Mucosa of rectum (tissue), 2 donors: Measurements from ENCODE around the gene MVB12B.

ENCODE experiments used
- H3K27ac ChIP-seq, 2 donors: one replicate each; pipeline ENCODE4 v1.7.0; 2013; ENCODE audit warnings: inconsistent platforms in 2 of 2, low read depth in 2 of 2, low read length in 2 of 2
- H3K27me3 ChIP-seq, 2 donors: one replicate each; pipeline ENCODE4 v1.7.0; 2013; ENCODE audit warnings: low read length in 2 of 2; ENCODE audit not compliant: control insufficient read depth in 2 of 2, insufficient read depth in 2 of 2
- H3K36me3 ChIP-seq, 2 donors: one replicate each; pipeline ENCODE4 v1.7.0; 2013; ENCODE audit warnings: low read length in 2 of 2; ENCODE audit not compliant: control insufficient read depth in 2 of 2, insufficient read depth in 2 of 2
- H3K4me1 ChIP-seq, 2 donors: one replicate each; pipeline ENCODE4 v1.7.0; 2013; ENCODE audit warnings: low read length in 2 of 2, mild to moderate bottlenecking in 1 of 2; ENCODE audit not compliant: control insufficient read depth in 2 of 2, insufficient read depth in 2 of 2
- H3K4me3 ChIP-seq, 2 donors: one replicate each; pipeline ENCODE4 v1.7.0; 2013; ENCODE audit warnings: low read length in 2 of 2
- H3K9ac ChIP-seq, 2 donors: one replicate each; pipeline ENCODE4 v1.7.0; 2013; ENCODE audit warnings: low read length in 2 of 2, low read depth in 1 of 2, mild to moderate bottlenecking in 1 of 2
- H3K9me3 ChIP-seq, 2 donors: one replicate each; pipeline ENCODE4 v1.7.0; 2013; ENCODE audit warnings: low read length in 2 of 2; ENCODE audit not compliant: control insufficient read depth in 2 of 2
- donor health status: healthy.
- donor health status: Normal muscosa, but diverticular disease.

The MVB12B gene

DNA sequence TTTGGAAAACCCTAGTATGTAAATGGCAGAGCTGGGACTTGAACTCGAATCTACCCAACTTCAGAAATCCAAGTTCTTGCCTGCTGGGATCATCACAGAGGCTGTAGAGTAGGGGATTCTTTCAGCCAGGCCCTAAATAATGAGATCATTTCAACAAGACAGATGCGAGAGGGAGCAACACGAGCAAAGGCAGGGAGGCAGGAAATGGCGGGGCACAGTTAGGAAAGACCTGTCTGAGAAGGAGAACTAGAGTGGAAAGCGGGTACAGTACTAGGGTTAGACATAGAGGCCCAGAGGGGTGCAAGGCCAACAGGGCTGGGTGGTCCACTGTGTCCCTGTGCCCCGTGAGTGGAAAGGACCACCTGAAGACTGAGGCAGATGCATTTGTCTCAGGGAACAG, 46.1 kb downstream of the MVB12B start:
- Histone ChIP-seq H3K9ac (no peak overlapping the region), H3K36me3 (peaks cover 0 to 5% of the 10 kb centered on the region in 2 donors), H3K27me3 (no peaks in the 10 kb centered on the region), H3K27ac (no peak overlapping the region), H3K4me3 (no peak overlapping the region), H3K9me3 (no peaks in the 10 kb centered on the region), H3K4me1 (peaks cover 25 to 31% of the 10 kb centered on the region in 2 donors)

DNA sequence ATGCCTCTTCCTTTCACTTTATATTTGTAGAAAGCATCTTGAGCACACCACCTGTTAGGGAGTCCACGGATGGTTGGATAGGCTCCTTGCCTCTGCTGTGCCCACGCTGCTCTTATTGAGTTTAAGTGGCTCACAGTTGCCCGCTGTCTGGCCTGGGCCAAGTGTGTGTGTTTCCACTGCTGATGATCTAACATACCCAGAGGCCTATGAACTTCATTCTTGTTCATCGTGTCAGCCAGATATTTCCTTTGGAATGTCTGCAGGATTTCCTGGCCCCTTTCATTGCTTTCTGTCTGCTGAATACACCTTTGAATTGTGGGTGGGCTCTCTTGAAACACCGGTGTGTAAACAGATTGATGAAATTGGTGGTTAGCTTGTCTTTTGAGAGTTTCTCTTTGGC, 46.6 kb downstream of the MVB12B start:
- Histone ChIP-seq H3K4me1 (peaks cover 21 to 25% of the 10 kb centered on the region in 2 donors), H3K9ac (no peak overlapping the region), H3K27me3 (no peaks in the 10 kb centered on the region), H3K9me3 (no peaks in the 10 kb centered on the region), H3K4me3 (no peak overlapping the region), H3K36me3 (peaks cover 0 to 5% of the 10 kb centered on the region in 2 donors), H3K27ac (no peak overlapping the region)

DNA sequence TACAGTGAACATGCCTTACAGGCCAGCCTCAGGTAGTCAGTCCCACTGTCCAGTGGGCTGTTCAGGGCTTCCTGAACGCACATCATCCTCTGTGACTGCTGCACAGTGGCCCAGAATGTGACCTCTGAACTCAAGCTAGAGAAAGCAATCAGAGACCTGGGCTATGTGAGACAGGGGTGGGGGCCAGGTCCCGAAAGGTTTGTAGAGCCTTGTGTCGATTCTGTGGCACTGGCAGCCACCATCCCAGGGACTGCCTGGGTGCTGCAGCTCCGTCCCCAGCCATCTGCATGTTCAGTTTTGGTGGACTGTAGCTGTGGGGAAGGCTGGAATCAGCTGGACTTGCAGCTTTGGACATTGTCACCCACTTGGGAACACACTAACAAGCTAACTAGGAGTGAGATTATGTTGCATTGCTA, 47.7 kb downstream of the MVB12B start:
- Histone ChIP-seq H3K9ac (no peak overlapping the region), H3K9me3 (no peaks in the 10 kb centered on the region)

DNA sequence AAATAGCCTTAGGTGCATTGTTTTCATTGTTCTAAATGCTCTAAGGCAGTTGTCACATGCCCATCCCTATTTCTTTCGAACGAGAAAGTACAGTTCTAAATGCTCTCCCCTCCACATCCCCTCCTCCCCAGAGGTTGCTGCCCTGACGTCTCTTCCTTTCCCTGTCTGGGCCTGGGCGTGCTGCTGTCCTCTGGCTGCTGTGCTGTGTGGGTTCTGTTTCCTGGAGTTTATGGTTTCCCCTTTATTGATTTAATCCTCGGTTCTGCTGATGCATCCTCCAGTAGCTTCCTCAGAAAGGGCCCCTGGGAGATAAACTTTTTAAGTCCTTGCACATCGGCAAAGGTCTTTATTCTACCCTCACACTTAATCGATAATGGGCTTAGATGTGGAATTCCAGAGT, 48.8 kb downstream of the MVB12B start:
- H3K36me3 ChIP-seq = peaks cover 0 to 5% of the 10 kb centered on the region in 2 donors
- no peak overlapping the region for H3K4me3 ChIP-seq
- H3K27ac ChIP-seq = peak overlapping the region in 1 of 2 donors; percentile 6
- H3K9ac ChIP-seq = no peak overlapping the region
- peaks cover 20 to 24% of the 10 kb centered on the region in 2 donors for H3K4me1 ChIP-seq
- H3K27me3 ChIP-seq = no peaks in the 10 kb centered on the region
- no peaks in the 10 kb centered on the region for H3K9me3 ChIP-seq

More for the DNA sequence above, 47.7 kb downstream of the MVB12B start:
- H3K27ac ChIP-seq = peak overlapping the region in 1 of 2 donors; percentile 16
- no peak overlapping the region for H3K4me3 ChIP-seq
- no peaks in the 10 kb centered on the region for H3K27me3 ChIP-seq
- peaks cover 20 to 24% of the 10 kb centered on the region in 2 donors for H3K4me1 ChIP-seq
- H3K36me3 ChIP-seq = peaks cover 0 to 5% of the 10 kb centered on the region in 2 donors

GRCh38 chr9:126376311-126377175, 49.9 kb downstream of the MVB12B start:
- no peaks in the 10 kb centered on the region for H3K27me3 ChIP-seq
- peak overlapping the region; percentile 30 to 61 for H3K9ac ChIP-seq
- no peaks in the 10 kb centered on the region for H3K9me3 ChIP-seq
- no peaks in the 10 kb centered on the region for H3K36me3 ChIP-seq
- peaks cover 20 to 24% of the 10 kb centered on the region in 2 donors for H3K4me1 ChIP-seq
- H3K4me3 ChIP-seq = peak overlapping the region in 1 of 2 donors; percentile 20
- H3K27ac ChIP-seq = peak overlapping the region; percentile 35 to 70

DNA sequence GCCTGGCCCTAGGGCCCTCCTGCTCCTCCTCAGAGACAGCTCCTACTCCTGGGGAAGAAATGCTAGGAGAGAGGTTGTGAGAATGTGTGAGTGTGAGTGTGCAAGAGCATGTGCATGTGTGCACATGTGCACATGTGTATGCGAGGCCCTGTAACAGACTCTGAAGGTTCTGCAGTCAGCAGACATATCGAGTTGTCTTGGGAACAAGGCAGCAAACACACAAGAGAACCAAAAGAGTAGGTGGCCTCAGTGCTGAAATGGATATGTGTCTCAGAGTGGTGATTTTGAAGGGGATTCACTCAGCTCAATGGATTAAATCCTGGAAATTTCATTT, 50.5 kb downstream of the MVB12B start:
- H3K4me1 ChIP-seq = peaks cover 20 to 24% of the 10 kb centered on the region in 2 donors
- no peaks in the 10 kb centered on the region for H3K27me3 ChIP-seq
- H3K4me3 ChIP-seq = peak overlapping the region in 1 of 2 donors; percentile 1
- no peak overlapping the region for H3K9ac ChIP-seq
- no peak overlapping the region for H3K27ac ChIP-seq
- H3K9me3 ChIP-seq = no peaks in the 10 kb centered on the region
- H3K36me3 ChIP-seq = no peaks in the 10 kb centered on the region

DNA sequence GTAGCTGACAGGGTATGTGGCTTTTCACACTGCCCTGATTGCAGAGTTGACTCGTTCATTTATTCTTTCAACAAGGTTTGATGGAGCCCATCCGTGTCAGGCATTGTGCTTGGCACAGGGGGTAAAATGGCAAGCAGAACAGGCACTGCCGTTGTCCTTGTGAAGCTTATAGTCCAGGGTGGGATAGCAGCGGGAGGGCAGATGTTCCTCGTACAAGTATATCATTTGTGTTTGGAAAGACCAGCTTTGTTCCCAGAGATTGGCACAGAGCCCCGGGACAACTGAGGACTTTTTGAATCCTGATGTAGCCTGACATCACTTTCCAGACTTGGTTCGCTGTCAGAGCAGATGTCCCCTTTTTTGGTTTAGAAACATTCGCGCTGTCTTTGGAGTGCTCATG, 50.9 kb downstream of the MVB12B start:
- peaks cover 20 to 24% of the 10 kb centered on the region in 2 donors for H3K4me1 ChIP-seq
- no peak overlapping the region for H3K9ac ChIP-seq
- H3K36me3 ChIP-seq = no peaks in the 10 kb centered on the region
- no peaks in the 10 kb centered on the region for H3K9me3 ChIP-seq
- H3K27me3 ChIP-seq = no peaks in the 10 kb centered on the region
- no peak overlapping the region for H3K27ac ChIP-seq
- no peak overlapping the region for H3K4me3 ChIP-seq

GRCh38 chr9:126378761-126379160, 52.1 kb downstream of the MVB12B start:
- H3K4me3 ChIP-seq = no peak overlapping the region
- no peaks in the 10 kb centered on the region for H3K36me3 ChIP-seq
- H3K27me3 ChIP-seq = no peaks in the 10 kb centered on the region
- no peak overlapping the region for H3K9ac ChIP-seq
- peaks cover 20 to 24% of the 10 kb centered on the region in 2 donors for H3K4me1 ChIP-seq
- peak overlapping the region in 1 of 2 donors; percentile 1 for H3K27ac ChIP-seq
- no peaks in the 10 kb centered on the region for H3K9me3 ChIP-seq

DNA sequence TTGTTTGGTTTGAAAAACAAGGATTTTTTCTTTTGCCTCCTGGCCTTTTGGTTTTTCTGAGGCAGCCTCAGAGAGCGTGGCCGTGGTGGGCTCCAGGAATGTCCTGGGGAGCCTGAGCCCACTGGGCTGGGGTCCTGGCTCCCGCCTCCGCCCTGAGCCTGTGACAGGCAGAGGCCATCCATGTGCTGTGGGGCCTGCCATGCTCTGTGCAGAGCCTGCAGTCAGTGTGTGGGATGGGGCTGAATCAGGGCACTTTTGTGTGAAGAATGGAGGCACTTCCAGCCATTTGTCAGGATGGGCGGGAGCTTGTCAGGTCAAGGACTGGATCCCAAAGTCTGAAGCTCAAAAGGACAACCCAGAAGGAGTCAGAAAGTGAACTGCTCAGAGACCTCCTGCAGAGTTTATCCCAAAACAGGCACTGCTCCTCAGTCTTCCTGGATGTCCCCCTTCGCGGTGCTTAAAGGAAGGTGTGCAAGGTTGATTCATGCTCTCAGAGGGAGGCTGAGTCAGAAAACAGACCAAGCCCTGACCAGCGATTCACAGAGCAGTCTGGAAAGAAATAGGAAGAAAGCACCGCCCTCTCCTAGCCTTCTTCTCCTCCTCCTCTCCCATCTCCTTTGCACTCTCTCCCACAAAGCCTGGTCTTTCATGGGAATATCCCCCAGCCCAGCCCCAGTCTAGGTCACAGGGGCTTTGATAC, 53.2 kb downstream of the MVB12B start:
- H3K36me3 ChIP-seq = no peaks in the 10 kb centered on the region
- no peak overlapping the region for H3K27ac ChIP-seq
- H3K4me3 ChIP-seq = no peak overlapping the region
- H3K9me3 ChIP-seq = no peaks in the 10 kb centered on the region
- no peaks in the 10 kb centered on the region for H3K27me3 ChIP-seq
- peaks cover 19 to 20% of the 10 kb centered on the region in 2 donors for H3K4me1 ChIP-seq
- no peak overlapping the region for H3K9ac ChIP-seq

DNA sequence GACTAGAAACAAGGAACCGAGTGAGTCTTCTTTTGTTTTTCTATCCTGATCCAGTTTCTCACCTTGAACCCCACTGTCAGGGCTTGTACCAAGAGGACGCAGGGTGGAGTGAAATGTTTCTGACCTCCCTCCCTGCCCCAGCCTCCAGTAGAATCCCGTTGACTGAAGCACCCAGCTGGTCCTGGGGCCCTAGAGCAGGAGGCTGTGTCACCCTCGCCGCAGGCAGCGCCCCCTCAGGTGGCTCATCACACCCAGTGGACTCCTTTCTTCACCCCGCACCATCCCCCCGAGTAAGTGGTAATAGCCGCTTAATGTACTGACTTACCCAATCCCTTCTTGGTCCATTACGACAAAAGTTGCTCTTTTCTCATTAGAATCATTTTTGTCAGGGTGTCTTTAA, 53.8 kb downstream of the MVB12B start:
- H3K4me1 ChIP-seq = peaks cover 17 to 18% of the 10 kb centered on the region in 2 donors
- H3K9me3 ChIP-seq = no peaks in the 10 kb centered on the region
- no peaks in the 10 kb centered on the region for H3K27me3 ChIP-seq
- H3K4me3 ChIP-seq = no peak overlapping the region
- no peak overlapping the region for H3K27ac ChIP-seq
- H3K36me3 ChIP-seq = no peaks in the 10 kb centered on the region
- H3K9ac ChIP-seq = no peak overlapping the region
